ENCODE data around the gene ADA.

The ADA gene

GRCh38 chr20:44637522-44638372, 13.8 kb downstream of the ADA start:
- DNase-seq (ENCODE audit: low read depth) = no peak
- H3K4me3 ChIP-seq (ENCODE audit: low read length) = no peak overlapping the region
- TF ChIP-seq, protein P1, sequence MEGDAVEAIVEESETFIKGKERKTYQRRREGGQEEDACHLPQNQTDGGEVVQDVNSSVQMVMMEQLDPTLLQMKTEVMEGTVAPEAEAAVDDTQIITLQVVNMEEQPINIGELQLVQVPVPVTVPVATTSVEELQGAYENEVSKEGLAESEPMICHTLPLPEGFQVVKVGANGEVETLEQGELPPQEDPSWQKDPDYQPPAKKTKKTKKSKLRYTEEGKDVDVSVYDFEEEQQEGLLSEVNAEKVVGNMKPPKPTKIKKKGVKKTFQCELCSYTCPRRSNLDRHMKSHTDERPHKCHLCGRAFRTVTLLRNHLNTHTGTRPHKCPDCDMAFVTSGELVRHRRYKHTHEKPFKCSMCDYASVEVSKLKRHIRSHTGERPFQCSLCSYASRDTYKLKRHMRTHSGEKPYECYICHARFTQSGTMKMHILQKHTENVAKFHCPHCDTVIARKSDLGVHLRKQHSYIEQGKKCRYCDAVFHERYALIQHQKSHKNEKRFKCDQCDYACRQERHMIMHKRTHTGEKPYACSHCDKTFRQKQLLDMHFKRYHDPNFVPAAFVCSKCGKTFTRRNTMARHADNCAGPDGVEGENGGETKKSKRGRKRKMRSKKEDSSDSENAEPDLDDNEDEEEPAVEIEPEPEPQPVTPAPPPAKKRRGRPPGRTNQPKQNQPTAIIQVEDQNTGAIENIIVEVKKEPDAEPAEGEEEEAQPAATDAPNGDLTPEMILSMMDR (IDR thresholded peaks at IDR 0.05; ENCODE audit: insufficient read depth, low read depth, low read length, missing control alignments) = no peak

GRCh38 chr20:44637042-44637441, 14.5 kb downstream of the ADA start:
- no peak for DNase-seq (ENCODE audit: low read depth)
- TF ChIP-seq, protein P1 (IDR thresholded peaks at IDR 0.05; ENCODE audit: insufficient read depth, low read depth, low read length, missing control alignments) = no peak
- no peak overlapping the region for H3K4me3 ChIP-seq (ENCODE audit: low read length)

DNA sequence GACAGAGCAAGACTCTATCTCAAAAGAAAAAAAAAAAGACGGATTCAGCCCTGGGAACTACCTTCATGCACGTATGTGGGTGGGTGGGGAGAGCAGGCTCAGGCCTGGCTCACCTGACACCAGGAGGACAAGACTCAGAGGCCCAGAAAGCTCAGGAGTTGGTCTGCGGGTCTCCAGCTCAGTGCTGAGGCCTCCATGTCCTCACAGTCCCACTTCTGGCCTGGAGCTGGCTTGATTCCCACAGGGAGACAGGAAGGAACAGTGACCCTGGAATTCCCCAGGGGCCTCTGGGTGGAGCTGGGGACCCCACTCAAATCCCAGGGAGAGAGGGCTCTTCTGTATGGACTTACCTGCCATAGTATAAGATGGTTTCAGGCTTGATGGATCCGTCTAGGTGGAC, 15.6 kb downstream of the ADA start:
- no peak for DNase-seq (ENCODE audit: low read depth)
- TF ChIP-seq, protein P1 (IDR thresholded peaks at IDR 0.05; ENCODE audit: insufficient read depth, low read depth, low read length, missing control alignments) = no peak
- no peak overlapping the region for H3K4me3 ChIP-seq (ENCODE audit: low read length)

DNA sequence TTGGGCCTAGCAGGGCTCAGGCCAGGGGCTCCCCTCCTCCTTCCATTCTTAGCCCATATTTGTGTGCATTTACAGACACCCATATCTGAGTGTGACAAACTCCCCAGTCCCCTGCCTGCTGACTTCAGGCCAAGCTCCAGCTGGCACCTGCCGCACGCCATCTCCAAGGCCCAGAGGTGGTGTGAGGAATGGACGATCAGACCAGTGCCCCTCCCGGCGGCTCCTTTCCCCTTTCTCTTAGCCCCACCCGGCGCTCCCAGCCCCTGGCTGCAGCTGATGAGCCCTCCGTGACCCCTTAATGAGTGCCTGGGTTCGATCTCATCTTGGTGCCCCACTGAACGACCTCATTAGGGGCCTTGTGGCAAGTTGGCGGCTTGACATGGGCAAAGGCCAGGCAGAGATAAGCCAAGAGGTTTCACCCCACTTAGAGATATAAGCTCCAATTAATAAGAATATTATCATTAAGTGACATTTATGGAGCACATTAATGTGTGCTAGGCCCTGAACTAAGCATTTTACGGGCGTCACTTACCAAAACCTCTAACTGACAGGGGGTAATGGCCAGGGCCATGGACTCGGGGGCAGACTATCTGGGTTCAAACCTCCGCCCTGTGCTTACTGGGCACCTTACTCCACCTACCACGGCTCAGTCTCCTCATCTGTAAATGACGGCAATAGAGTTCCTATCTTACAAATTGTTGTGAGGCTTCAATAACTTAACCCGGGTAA, 17.5 kb downstream of the ADA start:
- no peak for DNase-seq (ENCODE audit: low read depth)
- TF ChIP-seq, protein P1 (IDR thresholded peaks at IDR 0.05; ENCODE audit: insufficient read depth, low read depth, low read length, missing control alignments) = no peak
- no peak overlapping the region for H3K4me3 ChIP-seq (ENCODE audit: low read length)

- H3K4me3 ChIP-seq (ENCODE audit: low read length) = no peak overlapping the region
- TF ChIP-seq, protein P1 (IDR thresholded peaks at IDR 0.05; ENCODE audit: insufficient read depth, low read depth, low read length, missing control alignments) = no peak
- no peak for DNase-seq (ENCODE audit: low read depth)
Measured at GRCh38 chr20:44633187-44633810, 18.2 kb downstream of the ADA start.

GRCh38 chr20:44632103-44632752, 19.3 kb downstream of the ADA start:
- H3K4me3 ChIP-seq (ENCODE audit: low read length) = no peak overlapping the region
- TF ChIP-seq, protein P1 (IDR thresholded peaks at IDR 0.05; ENCODE audit: insufficient read depth, low read depth, low read length, missing control alignments) = no peak
- DNase-seq (ENCODE audit: low read depth) = no peak

Data from epithelial cell of esophagus (primary cell).